ENCODE results near the gene LYZL2.

LYZL2 gene

DNA sequence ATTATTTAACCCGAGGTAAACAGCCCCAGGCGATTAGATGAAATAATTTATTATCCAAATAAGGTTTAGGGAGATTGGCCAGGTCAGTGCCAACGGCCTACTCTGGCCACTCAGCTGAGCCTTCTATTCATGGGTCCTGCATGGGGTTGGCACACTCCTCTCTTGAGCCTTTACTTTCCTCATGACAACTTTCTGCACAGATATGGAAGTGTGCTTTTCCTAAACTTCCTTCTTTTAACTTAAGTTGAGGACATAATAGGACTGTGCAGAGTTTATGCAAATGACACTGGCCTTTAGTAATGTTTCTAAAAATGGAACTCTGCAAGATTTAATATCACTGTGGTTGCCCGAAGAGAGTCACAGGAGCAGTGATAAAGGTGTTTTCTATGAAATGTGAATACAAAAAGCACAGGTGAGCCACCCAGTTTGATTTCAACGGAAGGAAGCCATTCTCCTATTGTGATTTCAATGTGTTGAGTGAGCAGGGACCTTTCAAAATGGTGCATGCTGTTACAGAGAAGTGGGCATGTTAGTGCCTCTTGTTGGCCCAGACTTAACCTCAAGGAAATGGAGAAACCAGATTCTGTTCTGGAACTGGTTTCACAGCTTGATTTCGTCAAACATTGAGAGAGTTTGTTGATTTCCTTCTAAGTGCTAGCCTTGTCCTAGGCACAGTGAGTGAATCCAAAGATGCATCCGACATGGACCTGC, 55.7 kb downstream of the LYZL2 start:
- DNase-seq: no peak
- in situ Hi-C loops (cut with MboI; ENCODE audit: low pct_unique_long_range_greater_than_20kb, low sequenced_read_pairs): no loop called here

DNA sequence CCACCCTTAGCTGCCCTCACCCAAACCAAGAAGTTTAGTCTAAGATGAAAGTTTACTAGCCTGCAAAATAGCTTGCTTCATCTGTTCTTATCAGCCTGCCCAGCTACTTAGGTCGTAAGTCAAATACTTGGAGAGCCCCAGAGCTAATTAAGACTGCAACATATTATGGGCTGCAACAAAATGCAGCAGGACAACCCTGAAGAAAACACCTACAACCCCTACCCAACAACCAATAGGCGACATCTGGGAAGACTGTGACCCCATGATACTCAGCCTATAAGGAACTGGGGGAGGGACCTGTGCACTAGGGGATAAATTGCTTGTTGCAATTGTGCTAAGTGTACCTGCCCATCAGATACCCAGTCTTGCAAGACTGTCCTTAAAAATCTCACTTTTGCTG, 64.1 kb downstream of the LYZL2 start:
- in situ Hi-C loops (cut with MboI; ENCODE audit: low pct_unique_long_range_greater_than_20kb, low sequenced_read_pairs): no loop called here
- DNase-seq: no peak

DNA sequence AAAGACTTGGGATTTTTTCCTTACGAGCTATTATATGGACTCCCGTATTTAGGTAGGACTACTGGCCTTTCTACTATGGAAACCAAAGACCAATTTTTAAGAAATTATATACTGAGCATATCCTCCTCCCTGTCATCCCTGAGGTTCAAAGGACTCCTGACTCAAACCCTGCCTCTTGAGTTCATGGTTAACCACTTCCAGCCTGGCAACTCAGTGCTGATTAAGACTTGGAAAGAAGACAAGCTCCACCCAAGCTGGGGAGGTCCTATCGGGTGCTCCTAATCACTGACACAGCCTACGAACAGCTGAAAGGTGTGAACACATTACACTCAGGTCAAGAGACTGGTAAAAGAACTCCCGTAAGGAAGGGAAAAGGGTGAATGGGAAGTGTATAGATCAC, 66.8 kb downstream of the LYZL2 start:
- DNase-seq: no peak
- in situ Hi-C loops (cut with MboI; ENCODE audit: low pct_unique_long_range_greater_than_20kb, low sequenced_read_pairs): no loop called here

Data from KBM-7 (cell line).